Measurements from ENCODE around the gene GRM5. TPM values are rescaled to one million over a fixed set of nuclear protein-coding genes. Genes with fewer than 3 reads are reported as not detected.
"Not testable (repeated sequence)": the region's sequence is repeated elsewhere in the genome, so short reads cannot be mapped to it uniquely, and the experiment has no call there.

Gene GRM5
- total and polyA plus RNA-seq, 4 donors = not detected

- no peak overlapping the region for H3K9ac ChIP-seq (ENCODE audit: low read depth in 1 of 2, low read length in 2 of 2)
Measured at GRCh38 chr11:89052220-89052619, 13.6 kb downstream of the GRM5 start.

GRCh38 chr11:89047159-89047558, 18.6 kb downstream of the GRM5 start:
- 69% methylated on average over 4 of the region's 4 CpGs for WGBS
- not testable (repeated sequence) for H3K9ac ChIP-seq (ENCODE audit: low read depth in 1 of 2, low read length in 2 of 2); H3K4me3 ChIP-seq (ENCODE audit: low read depth in 1 of 3, low read length in 3 of 3); H3K27me3 ChIP-seq (ENCODE audit: control insufficient read depth in 4 of 4, insufficient read depth in 4 of 4, low read length in 3 of 4); H3K27ac ChIP-seq (ENCODE audit: low read depth in 1 of 2, low read length in 2 of 2); DNase-seq (ENCODE audit: low spot score); H3K9me3 ChIP-seq (ENCODE audit: control insufficient read depth in 4 of 4, low read length in 3 of 4); H3K36me3 ChIP-seq (ENCODE audit: control insufficient read depth in 4 of 4, insufficient read depth in 3 of 4, low read depth in 1 of 4, low read length in 3 of 4); H3K4me1 ChIP-seq (ENCODE audit: control insufficient read depth in 4 of 4, insufficient read depth in 4 of 4, low read length in 3 of 4)

More at GRCh38 chr11:89052220-89052619, 13.6 kb downstream of the GRM5 start:
- no peak for TF ChIP-seq ZBTB33 (IDR thresholded peaks at IDR 0.05)
- TF ChIP-seq YY1 (IDR thresholded peaks at IDR 0.05) = no peak
- Histone ChIP-seq H3K9me3 (ENCODE audit: control insufficient read depth in 4 of 4, low read length in 3 of 4) (no peaks in the 10 kb centered on the region), H3K36me3 (ENCODE audit: control insufficient read depth in 4 of 4, insufficient read depth in 3 of 4, low read depth in 1 of 4, low read length in 3 of 4) (no peaks in the 10 kb centered on the region), H3K4me1 (ENCODE audit: control insufficient read depth in 4 of 4, insufficient read depth in 4 of 4, low read length in 3 of 4) (no peaks in the 10 kb centered on the region), H3K27ac (ENCODE audit: low read depth in 1 of 2, low read length in 2 of 2) (no peak overlapping the region), H3K27me3 (ENCODE audit: control insufficient read depth in 4 of 4, insufficient read depth in 4 of 4, low read length in 3 of 4) (no peaks in the 10 kb centered on the region), H3K4me3 (ENCODE audit: low read depth in 1 of 3, low read length in 3 of 3) (no peak overlapping the region)
- WGBS = 65% methylated on average over 4 of the region's 4 CpGs
- DNase-seq (ENCODE audit: low spot score) = no peak

- WGBS = 66% methylated on average over 6 of the region's 6 CpGs
- not testable (repeated sequence) for H3K27me3 ChIP-seq (ENCODE audit: control insufficient read depth in 4 of 4, insufficient read depth in 4 of 4, low read length in 3 of 4); H3K9ac ChIP-seq (ENCODE audit: low read depth in 1 of 2, low read length in 2 of 2); H3K9me3 ChIP-seq (ENCODE audit: control insufficient read depth in 4 of 4, low read length in 3 of 4); DNase-seq (ENCODE audit: low spot score); H3K27ac ChIP-seq (ENCODE audit: low read depth in 1 of 2, low read length in 2 of 2); H3K4me3 ChIP-seq (ENCODE audit: low read depth in 1 of 3, low read length in 3 of 3); H3K4me1 ChIP-seq (ENCODE audit: control insufficient read depth in 4 of 4, insufficient read depth in 4 of 4, low read length in 3 of 4); H3K36me3 ChIP-seq (ENCODE audit: control insufficient read depth in 4 of 4, insufficient read depth in 3 of 4, low read depth in 1 of 4, low read length in 3 of 4)
Measured at GRCh38 chr11:89043861-89044588, 21.8 kb downstream of the GRM5 start.

- H3K4me1 ChIP-seq (ENCODE audit: control insufficient read depth in 4 of 4, insufficient read depth in 4 of 4, low read length in 3 of 4); DNase-seq (ENCODE audit: low spot score): not testable (repeated sequence)
- WGBS = 72% methylated on average over 2 of the region's 2 CpGs
Measured at GRCh38 chr11:89029671-89030070, 36.1 kb downstream of the GRM5 start.

GRCh38 chr11:89021339-89021738, 44.4 kb downstream of the GRM5 start:
- Histone ChIP-seq H3K9me3 (ENCODE audit: control insufficient read depth in 4 of 4, low read length in 3 of 4) (no peaks in the 10 kb centered on the region), H3K9ac (ENCODE audit: low read depth in 1 of 2, low read length in 2 of 2) (no peak overlapping the region), H3K4me3 (ENCODE audit: low read depth in 1 of 3, low read length in 3 of 3) (no peak overlapping the region), H3K27ac (ENCODE audit: low read depth in 1 of 2, low read length in 2 of 2) (no peak overlapping the region), H3K4me1 (ENCODE audit: control insufficient read depth in 4 of 4, insufficient read depth in 4 of 4, low read length in 3 of 4) (no peaks in the 10 kb centered on the region), H3K36me3 (ENCODE audit: control insufficient read depth in 4 of 4, insufficient read depth in 3 of 4, low read depth in 1 of 4, low read length in 3 of 4) (no peaks in the 10 kb centered on the region), H3K27me3 (ENCODE audit: control insufficient read depth in 4 of 4, insufficient read depth in 4 of 4, low read length in 3 of 4) (no peaks in the 10 kb centered on the region)
- 62% methylated on average over 2 of the region's 2 CpGs for WGBS
- TF ChIP-seq SP1 (IDR thresholded peaks at IDR 0.05) = no peak
- no peak for TF ChIP-seq GABPA (IDR thresholded peaks at IDR 0.05 in 1 of 2, conservative IDR thresholded peaks at IDR 0.05 in 1 of 2)
- TF ChIP-seq RXRA (IDR thresholded peaks at IDR 0.05) = no peak
- TF ChIP-seq JUND (IDR thresholded peaks at IDR 0.05) = no peak
- no peak for DNase-seq (ENCODE audit: low spot score)

More at GRCh38 chr11:89029671-89030070, 36.1 kb downstream of the GRM5 start:
- H3K36me3 ChIP-seq (ENCODE audit: control insufficient read depth in 4 of 4, insufficient read depth in 3 of 4, low read depth in 1 of 4, low read length in 3 of 4); H3K27me3 ChIP-seq (ENCODE audit: control insufficient read depth in 4 of 4, insufficient read depth in 4 of 4, low read length in 3 of 4); H3K4me3 ChIP-seq (ENCODE audit: low read depth in 1 of 3, low read length in 3 of 3); H3K9me3 ChIP-seq (ENCODE audit: control insufficient read depth in 4 of 4, low read length in 3 of 4); H3K9ac ChIP-seq (ENCODE audit: low read depth in 1 of 2, low read length in 2 of 2); H3K27ac ChIP-seq (ENCODE audit: low read depth in 1 of 2, low read length in 2 of 2): not testable (repeated sequence)

- not testable (repeated sequence) for H3K27ac ChIP-seq (ENCODE audit: low read depth in 1 of 2, low read length in 2 of 2); H3K9me3 ChIP-seq (ENCODE audit: control insufficient read depth in 4 of 4, low read length in 3 of 4); H3K27me3 ChIP-seq (ENCODE audit: control insufficient read depth in 4 of 4, insufficient read depth in 4 of 4, low read length in 3 of 4); H3K9ac ChIP-seq (ENCODE audit: low read depth in 1 of 2, low read length in 2 of 2); H3K4me3 ChIP-seq (ENCODE audit: low read depth in 1 of 3, low read length in 3 of 3); H3K4me1 ChIP-seq (ENCODE audit: control insufficient read depth in 4 of 4, insufficient read depth in 4 of 4, low read length in 3 of 4); DNase-seq (ENCODE audit: low spot score); H3K36me3 ChIP-seq (ENCODE audit: control insufficient read depth in 4 of 4, insufficient read depth in 3 of 4, low read depth in 1 of 4, low read length in 3 of 4)
Measured at GRCh38 chr11:89019827-89020547, 45.8 kb downstream of the GRM5 start.
